K562 (cell line): ENCODE measurements around the gene UNC119B. TPM values are rescaled to one million over a fixed set of nuclear protein-coding genes. Genes with fewer than 3 reads are reported as not detected.

Source experiments
- CBFB ChIP-seq: sonication (generic); formaldehyde crosslinking; IDR thresholded peaks from 2 replicates; pipeline ENCODE4 v1.4.0; 2020; ENCODE audit warnings: mild to moderate bottlenecking, missing genetic modification reagents
- CREB3L1 ChIP-seq: fragments of 450-650 bp; IDR thresholded peaks from 2 replicates; pipeline ENCODE4 v1.6.1; 2014; ENCODE audit warnings: low read depth, mild to moderate bottlenecking, moderate library complexity, borderline replicate concordance
- ELF4 ChIP-seq: fragments of 450-650 bp; formaldehyde crosslinking; IDR thresholded peaks from 2 replicates; pipeline ENCODE4 v1.4.0; 2022; ENCODE audit warnings: missing genetic modification characterization
- ETS2 ChIP-seq: IDR thresholded peaks from 2 replicates; pipeline ENCODE4 v1.6.1; 2016; ENCODE audit warnings: borderline replicate concordance, missing genetic modification characterization, mild to moderate bottlenecking, moderate library complexity, missing compliant biosample characterization; ENCODE audit not compliant: poor library complexity, severe bottlenecking
- KAT2B ChIP-seq: IDR thresholded peaks from one replicate; pipeline ENCODE4 v1.6.1; 2012; ENCODE audit warnings: low read depth, mild to moderate bottlenecking, control low read depth, inconsistent platforms, low read length, moderate library complexity
- PHF8 ChIP-seq: fragments of 200-600 bp; sonication (generic); IDR thresholded peaks from 2 replicates; pipeline ENCODE4 v1.6.1; 2012; ENCODE audit warnings: mixed run types, mild to moderate bottlenecking, inconsistent platforms, low read length, moderate library complexity, borderline replicate concordance
- RFX5 ChIP-seq: IDR thresholded peaks from 2 replicates; pipeline ENCODE4 v1.6.1; 2011; ENCODE audit warnings: low read depth, mild to moderate bottlenecking, improper control_type of control experiment, low read length
- USF2 ChIP-seq: sonication (generic); formaldehyde crosslinking; IDR thresholded peaks from 2 replicates; pipeline ENCODE4 v1.5.0; 2020; ENCODE audit warnings: missing genetic modification reagents
- YY1 ChIP-seq, 3 experiments: IDR thresholded peaks; 2 replicates each; pipeline ENCODE4 v1.6.1; 2011; ENCODE audit warnings: low read length in 2 of 3, mild to moderate bottlenecking in 2 of 3, moderate library complexity in 2 of 3, borderline replicate concordance in 1 of 3, control low read depth in 1 of 3, low read depth in 1 of 3; ENCODE audit not compliant: insufficient read depth in 3 of 3, insufficient replicate concordance in 2 of 3, control insufficient read depth in 1 of 3, insufficient read length in 1 of 3; ENCODE audit errors: extremely low read depth in 1 of 3
- ZBTB43 ChIP-seq: sonication (generic); formaldehyde crosslinking; IDR thresholded peaks from 2 replicates; pipeline ENCODE4 v1.8.0; 2023; ENCODE audit warnings: mild to moderate bottlenecking, missing genetic modification reagents
- ZNF263 ChIP-seq: sonication (generic); formaldehyde crosslinking; IDR thresholded peaks from 2 replicates; pipeline ENCODE4 v1.8.0; 2022; ENCODE audit warnings: mild to moderate bottlenecking, missing genetic modification reagents, borderline replicate concordance
- ZNF699 ChIP-seq: fragments of 250-450 bp; sonication (Bioruptor Pico); IDR thresholded peaks from 2 replicates; pipeline ENCODE4 v1.8.0; 2021; ENCODE audit warnings: mild to moderate bottlenecking, moderate library complexity; ENCODE audit not compliant: insufficient replicate concordance
- ZNF717 ChIP-seq: fragments of 250-450 bp; sonication (Bioruptor Pico); IDR thresholded peaks from 2 replicates; pipeline ENCODE4 v1.5.0; 2021
- polyA plus RNA-seq, 8 experiments: library from polyadenylated mRNA; depleted of rRNA in 4 of 8; stranded (reverse) in 5 of 8; unstranded in 3 of 8; fragments of >200 nt; fragmentation: Nextera tagmentation in 2 of 8; fragmentation: Illumina TruSeq in 1 of 8; extraction: Ambion mirVana in 2 of 8; extraction: Trizol in 1 of 8; gene quantifications; 2 replicates each; pipeline versions ENCODE4 v1.2.1 to v1.2.3, GENCODE V29; 2011 to 2014; ENCODE audit warnings: inconsistent platforms in 1 of 8, missing spikeins in 1 of 8
- total RNA-seq, 7 experiments: library from RNA; depleted of rRNA in 6 of 7; stranded (reverse); fragments of >200 nt in 6 of 7; fragmentation: Illumina TruSeq in 2 of 7; extraction: Trizol in 2 of 7; gene quantifications; 2 replicates each; pipeline versions ENCODE4 v1.2.1 to v1.2.3, GENCODE V29; 2011 to 2021; ENCODE audit warnings: low replicate concordance in 1 of 7
- TF ChIP-seq, protein P1 (sequence below): fragments of 250-450 bp; sonication (Bioruptor Pico); IDR thresholded peaks from 2 replicates; pipeline ENCODE4 v1.8.0; 2022; ENCODE audit warnings: inconsistent platforms
- TF ChIP-seq, protein P2 (sequence below): sonication (generic); formaldehyde crosslinking; IDR thresholded peaks from 2 replicates; pipeline ENCODE4 v1.8.1; 2022; ENCODE audit warnings: missing genetic modification reagents
- TF ChIP-seq, protein P3 (sequence below): fragments of 200-800 bp; sonication (Bioruptor generic); IDR thresholded peaks from 2 replicates; pipeline ENCODE4 v1.6.1; 2017; ENCODE audit warnings: missing genetic modification characterization, missing compliant biosample characterization
- TF ChIP-seq, protein P4 (sequence below): fragments of 450-650 bp; IDR thresholded peaks from 2 replicates; pipeline ENCODE4 v1.6.1; 2016; ENCODE audit warnings: missing biosample characterization, missing genetic modification characterization

UNC119B gene
- total and polyA plus RNA-seq, 9 of the 15 experiments (the other 6 are each of a cell fraction or from before 2014, with no cell fraction given), result 4.0 to 34.5 (median 15.1) TPM

DNA sequence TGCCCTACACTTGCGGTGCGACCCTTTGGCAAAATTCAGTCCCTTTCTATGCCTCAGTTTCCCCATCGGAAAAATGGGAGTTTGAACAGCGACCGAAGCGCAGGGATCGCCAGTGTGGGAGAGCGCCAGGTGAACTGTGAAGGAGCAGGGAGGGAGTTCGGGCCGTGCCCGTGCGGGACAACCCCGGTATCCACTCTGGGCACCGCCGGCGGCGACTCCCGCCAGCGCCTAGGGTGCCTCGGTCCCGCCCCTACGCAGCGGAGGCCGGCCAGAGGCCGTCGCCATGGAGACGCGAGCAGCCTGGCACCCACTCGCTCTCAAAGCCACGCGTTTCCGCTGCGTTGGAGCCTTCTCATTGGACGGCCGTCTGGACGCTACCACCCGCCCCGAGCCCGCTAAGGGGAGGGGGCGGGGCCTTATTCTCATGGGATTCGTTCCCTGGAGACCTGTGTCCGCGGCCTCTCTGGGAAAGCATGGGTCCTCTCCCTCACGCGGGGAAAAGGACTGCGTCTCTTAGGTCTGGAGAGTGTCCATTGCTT, 24.0 kb upstream of the UNC119B start (continued):
- TF ChIP-seq KAT2B, result no peak
- no peak for TF ChIP-seq ZBTB43 (CRISPR knock-in tag)
- TF ChIP-seq, protein P1, sequence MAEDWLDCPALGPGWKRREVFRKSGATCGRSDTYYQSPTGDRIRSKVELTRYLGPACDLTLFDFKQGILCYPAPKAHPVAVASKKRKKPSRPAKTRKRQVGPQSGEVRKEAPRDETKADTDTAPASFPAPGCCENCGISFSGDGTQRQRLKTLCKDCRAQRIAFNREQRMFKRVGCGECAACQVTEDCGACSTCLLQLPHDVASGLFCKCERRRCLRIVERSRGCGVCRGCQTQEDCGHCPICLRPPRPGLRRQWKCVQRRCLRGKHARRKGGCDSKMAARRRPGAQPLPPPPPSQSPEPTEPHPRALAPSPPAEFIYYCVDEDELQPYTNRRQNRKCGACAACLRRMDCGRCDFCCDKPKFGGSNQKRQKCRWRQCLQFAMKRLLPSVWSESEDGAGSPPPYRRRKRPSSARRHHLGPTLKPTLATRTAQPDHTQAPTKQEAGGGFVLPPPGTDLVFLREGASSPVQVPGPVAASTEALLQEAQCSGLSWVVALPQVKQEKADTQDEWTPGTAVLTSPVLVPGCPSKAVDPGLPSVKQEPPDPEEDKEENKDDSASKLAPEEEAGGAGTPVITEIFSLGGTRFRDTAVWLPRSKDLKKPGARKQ (CRISPR knock-in tag), result no peak
- TF ChIP-seq, protein P2, sequence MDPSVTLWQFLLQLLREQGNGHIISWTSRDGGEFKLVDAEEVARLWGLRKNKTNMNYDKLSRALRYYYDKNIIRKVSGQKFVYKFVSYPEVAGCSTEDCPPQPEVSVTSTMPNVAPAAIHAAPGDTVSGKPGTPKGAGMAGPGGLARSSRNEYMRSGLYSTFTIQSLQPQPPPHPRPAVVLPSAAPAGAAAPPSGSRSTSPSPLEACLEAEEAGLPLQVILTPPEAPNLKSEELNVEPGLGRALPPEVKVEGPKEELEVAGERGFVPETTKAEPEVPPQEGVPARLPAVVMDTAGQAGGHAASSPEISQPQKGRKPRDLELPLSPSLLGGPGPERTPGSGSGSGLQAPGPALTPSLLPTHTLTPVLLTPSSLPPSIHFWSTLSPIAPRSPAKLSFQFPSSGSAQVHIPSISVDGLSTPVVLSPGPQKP (CRISPR knock-in tag), result no peak
- peak; percentile 35; the same call in 1 of the 2 replicates for TF ChIP-seq ZNF263 (CRISPR knock-in tag)
- TF ChIP-seq, protein P3, sequence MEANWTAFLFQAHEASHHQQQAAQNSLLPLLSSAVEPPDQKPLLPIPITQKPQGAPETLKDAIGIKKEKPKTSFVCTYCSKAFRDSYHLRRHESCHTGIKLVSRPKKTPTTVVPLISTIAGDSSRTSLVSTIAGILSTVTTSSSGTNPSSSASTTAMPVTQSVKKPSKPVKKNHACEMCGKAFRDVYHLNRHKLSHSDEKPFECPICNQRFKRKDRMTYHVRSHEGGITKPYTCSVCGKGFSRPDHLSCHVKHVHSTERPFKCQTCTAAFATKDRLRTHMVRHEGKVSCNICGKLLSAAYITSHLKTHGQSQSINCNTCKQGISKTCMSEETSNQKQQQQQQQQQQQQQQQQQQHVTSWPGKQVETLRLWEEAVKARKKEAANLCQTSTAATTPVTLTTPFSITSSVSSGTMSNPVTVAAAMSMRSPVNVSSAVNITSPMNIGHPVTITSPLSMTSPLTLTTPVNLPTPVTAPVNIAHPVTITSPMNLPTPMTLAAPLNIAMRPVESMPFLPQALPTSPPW (CRISPR knock-in tag), result peak; percentile 74; the same call in 1 of the 2 replicates
- no peak for TF ChIP-seq ZNF699
- no peak for TF ChIP-seq ZNF717 (CRISPR knock-in tag)
- TF ChIP-seq YY1 (IDR thresholded peaks at IDR 0.05; ENCODE audit: borderline replicate concordance in 1 of 3, control insufficient read depth in 1 of 3, extremely low read depth in 1 of 3, insufficient read depth in 3 of 3, insufficient read length in 1 of 3, insufficient replicate concordance in 2 of 3, low read depth in 1 of 3, low read length in 2 of 3), result peak in 1 of 3 experiments; percentile 56
- peak; percentile 79 for TF ChIP-seq PHF8
- TF ChIP-seq, protein P4, sequence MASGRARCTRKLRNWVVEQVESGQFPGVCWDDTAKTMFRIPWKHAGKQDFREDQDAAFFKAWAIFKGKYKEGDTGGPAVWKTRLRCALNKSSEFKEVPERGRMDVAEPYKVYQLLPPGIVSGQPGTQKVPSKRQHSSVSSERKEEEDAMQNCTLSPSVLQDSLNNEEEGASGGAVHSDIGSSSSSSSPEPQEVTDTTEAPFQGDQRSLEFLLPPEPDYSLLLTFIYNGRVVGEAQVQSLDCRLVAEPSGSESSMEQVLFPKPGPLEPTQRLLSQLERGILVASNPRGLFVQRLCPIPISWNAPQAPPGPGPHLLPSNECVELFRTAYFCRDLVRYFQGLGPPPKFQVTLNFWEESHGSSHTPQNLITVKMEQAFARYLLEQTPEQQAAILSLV (tag), result no peak
- no peak for TF ChIP-seq RFX5
- no peak for TF ChIP-seq CBFB (CRISPR knock-in tag)
- TF ChIP-seq CREB3L1, result peak; percentile 98
- no peak for TF ChIP-seq ETS2 (tag)
- TF ChIP-seq USF2, result no peak
- no peak for TF ChIP-seq ELF4 (CRISPR knock-in tag)
